ENCODE measurements around the gene KIAA0513. TPM values are rescaled to one million over a fixed set of nuclear protein-coding genes. Genes with fewer than 3 reads are reported as not detected.

KIAA0513 gene
- total and polyA plus RNA-seq, 2 experiments from 2014 or later: 5.3 to 5.4 TPM

DNA sequence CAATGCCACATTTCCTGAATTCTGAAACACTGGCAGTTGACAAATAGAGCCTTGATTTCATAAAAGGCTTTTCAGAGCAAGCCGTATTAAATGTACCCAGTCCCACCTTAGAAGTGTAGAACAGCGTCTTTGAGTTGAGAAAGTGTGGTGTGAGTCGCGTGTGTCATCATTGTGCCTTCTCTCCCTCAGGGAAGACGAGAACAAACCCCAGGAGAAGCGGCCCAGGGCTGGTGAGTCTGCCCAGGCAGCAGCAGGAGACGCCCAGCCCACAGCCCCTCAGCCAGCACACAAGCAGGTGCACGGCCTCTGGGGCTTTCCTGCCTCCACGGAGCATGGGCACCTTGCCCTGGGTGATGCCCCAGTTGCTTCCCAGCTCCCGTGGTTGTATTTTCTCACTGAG is 50.6 kb downstream of the KIAA0513 start:
- Histone ChIP-seq H2AFZ (no peak overlapping the region), H3K4me1 (ENCODE audit: insufficient read depth) (no peaks in the 10 kb centered on the region), H3K4me3 (no peak overlapping the region), H4K20me1 (ENCODE audit: insufficient read depth) (no peaks in the 10 kb centered on the region), H3K27ac (no peak overlapping the region), H3F3A (ENCODE audit: insufficient read depth) (no peaks in the 10 kb centered on the region), H3K9me2 (ENCODE audit: insufficient read depth) (no peaks in the 10 kb centered on the region), H3K9ac (no peak overlapping the region), H3K4me2 (ENCODE audit: unreplicated experiment) (no peak overlapping the region), H3K36me3 (ENCODE audit: low read depth) (no peaks in the 10 kb centered on the region), H3K9me3 (ENCODE audit: low read depth) (no peaks in the 10 kb centered on the region), H3K27me3 (replicated peaks; ENCODE audit: insufficient read depth) (no peaks in the 10 kb centered on the region), H3K79me2 (ENCODE audit: insufficient read depth) (no peaks in the 10 kb centered on the region)
- WGBS, 2 experiments (ENCODE audit: low coverage in 1 of 2, low lambda C conversion rate in 2 of 2, missing lambda C conversion rate in 2 of 2): 94 to 97% methylated on average over 10 of the region's 10 CpGs
- no peak for TF ChIP-seq EZH2phosphoT487 (IDR thresholded peaks at IDR 0.05; ENCODE audit: insufficient read depth, low read depth)
- TF ChIP-seq EZH2 (IDR thresholded peaks at IDR 0.05; ENCODE audit: insufficient read depth, poor library complexity, severe bottlenecking): no peak
- DNase-seq: no peak
- in situ Hi-C loops (cut with MboI): no loop called here

DNA sequence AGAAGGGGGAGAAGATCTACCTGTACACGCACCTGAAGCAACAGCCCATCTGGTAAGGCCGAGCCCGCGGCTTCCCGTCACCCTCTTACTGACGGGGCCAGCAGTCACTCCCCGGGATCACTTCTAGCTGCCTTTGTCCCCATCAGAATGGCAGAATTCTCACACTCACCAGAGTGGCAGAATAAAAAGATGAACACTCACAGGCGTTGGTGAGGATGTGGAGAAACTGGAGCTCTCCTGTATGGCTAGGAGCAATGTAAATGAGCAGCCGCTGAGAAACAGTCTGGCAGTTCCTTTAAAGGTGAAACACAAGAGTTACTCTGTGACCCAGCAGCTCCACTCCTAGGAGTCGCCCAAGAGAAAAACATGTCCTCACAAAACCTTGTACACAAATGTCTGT is 51.4 kb downstream of the KIAA0513 start:
- no peaks in the 10 kb centered on the region for H4K20me1 ChIP-seq (ENCODE audit: insufficient read depth)
- H2AFZ ChIP-seq: no peak overlapping the region
- no peaks in the 10 kb centered on the region for H3K79me2 ChIP-seq (ENCODE audit: insufficient read depth)
- in situ Hi-C loops (cut with MboI): no loop called here
- 98 to 99% methylated on average over 10 of the region's 10 CpGs for WGBS, 2 experiments (ENCODE audit: low coverage in 1 of 2, low lambda C conversion rate in 2 of 2, missing lambda C conversion rate in 2 of 2)
- H3F3A ChIP-seq (ENCODE audit: insufficient read depth): no peaks in the 10 kb centered on the region
- no peak overlapping the region for H3K4me2 ChIP-seq (ENCODE audit: unreplicated experiment)
- H3K4me3 ChIP-seq: no peak overlapping the region
- no peak overlapping the region for H3K9ac ChIP-seq
- no peaks in the 10 kb centered on the region for H3K36me3 ChIP-seq (ENCODE audit: low read depth)
- H3K9me3 ChIP-seq (ENCODE audit: low read depth): no peaks in the 10 kb centered on the region
- DNase-seq: no peak
- H3K27me3 ChIP-seq (replicated peaks; ENCODE audit: insufficient read depth): no peaks in the 10 kb centered on the region
- no peaks in the 10 kb centered on the region for H3K4me1 ChIP-seq (ENCODE audit: insufficient read depth)
- H3K27ac ChIP-seq: no peak overlapping the region
- H3K9me2 ChIP-seq (ENCODE audit: insufficient read depth): no peaks in the 10 kb centered on the region
- no peak for TF ChIP-seq EZH2 (IDR thresholded peaks at IDR 0.05; ENCODE audit: insufficient read depth, poor library complexity, severe bottlenecking)
- no peak for TF ChIP-seq EZH2phosphoT487 (IDR thresholded peaks at IDR 0.05; ENCODE audit: insufficient read depth, low read depth)

DNA sequence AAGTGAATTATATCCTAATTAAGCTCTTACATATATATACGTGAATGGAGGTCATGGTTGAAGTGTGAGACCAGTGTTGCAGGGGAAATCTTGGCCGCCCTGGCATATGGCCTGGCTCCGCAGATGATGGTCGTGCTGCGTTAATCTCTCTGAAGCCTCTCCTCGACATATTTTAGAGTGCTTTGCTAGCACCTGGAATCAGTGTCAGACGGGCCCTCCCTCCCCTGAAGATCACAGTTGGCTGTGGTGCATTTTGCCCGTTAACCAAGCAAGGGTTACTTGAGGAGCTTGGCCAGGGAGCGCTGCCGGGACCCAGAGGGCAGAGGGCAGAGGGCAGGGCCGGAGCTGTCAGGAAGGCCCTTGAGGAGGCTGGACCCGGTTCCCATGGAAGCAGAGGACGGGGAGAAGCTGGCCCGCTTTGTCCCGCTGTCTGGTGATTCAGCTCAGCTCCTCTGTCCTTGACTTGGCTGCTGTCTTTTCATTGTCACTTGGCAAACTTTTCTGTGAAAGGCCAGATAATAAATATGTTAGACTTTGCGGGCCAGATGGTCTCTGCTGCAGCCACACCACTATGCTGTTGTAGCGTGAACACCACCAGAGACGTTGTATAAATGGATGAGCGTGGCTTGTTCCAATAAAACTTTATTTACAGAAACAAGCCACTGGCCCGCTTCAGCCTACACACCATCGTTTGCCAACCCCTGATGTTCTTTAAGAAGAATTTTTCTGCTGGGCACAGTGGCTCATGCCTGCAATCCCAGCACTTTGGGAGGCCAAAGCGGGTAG is 52.4 kb downstream of the KIAA0513 start:
- in situ Hi-C loops (cut with MboI): no loop called here
- Histone ChIP-seq H3K4me1 (ENCODE audit: insufficient read depth) (no peaks in the 10 kb centered on the region), H3K4me2 (ENCODE audit: unreplicated experiment) (no peak overlapping the region), H2AFZ (no peak overlapping the region), H3K9me2 (ENCODE audit: insufficient read depth) (no peaks in the 10 kb centered on the region), H3K36me3 (ENCODE audit: low read depth) (no peaks in the 10 kb centered on the region), H3K27ac (no peak overlapping the region), H3F3A (ENCODE audit: insufficient read depth) (no peaks in the 10 kb centered on the region), H3K27me3 (replicated peaks; ENCODE audit: insufficient read depth) (no peaks in the 10 kb centered on the region), H3K79me2 (ENCODE audit: insufficient read depth) (no peaks in the 10 kb centered on the region), H3K4me3 (no peak overlapping the region), H3K9ac (no peak overlapping the region), H4K20me1 (ENCODE audit: insufficient read depth) (no peaks in the 10 kb centered on the region), H3K9me3 (ENCODE audit: low read depth) (no peaks in the 10 kb centered on the region)
- 92 to 93% methylated on average over 22 of the region's 22 CpGs for WGBS, 2 experiments (ENCODE audit: low coverage in 1 of 2, low lambda C conversion rate in 2 of 2, missing lambda C conversion rate in 2 of 2)
- TF ChIP-seq EZH2 (IDR thresholded peaks at IDR 0.05; ENCODE audit: insufficient read depth, poor library complexity, severe bottlenecking): no peak
- TF ChIP-seq EZH2phosphoT487 (IDR thresholded peaks at IDR 0.05; ENCODE audit: insufficient read depth, low read depth): no peak
- no peak for DNase-seq

DNA sequence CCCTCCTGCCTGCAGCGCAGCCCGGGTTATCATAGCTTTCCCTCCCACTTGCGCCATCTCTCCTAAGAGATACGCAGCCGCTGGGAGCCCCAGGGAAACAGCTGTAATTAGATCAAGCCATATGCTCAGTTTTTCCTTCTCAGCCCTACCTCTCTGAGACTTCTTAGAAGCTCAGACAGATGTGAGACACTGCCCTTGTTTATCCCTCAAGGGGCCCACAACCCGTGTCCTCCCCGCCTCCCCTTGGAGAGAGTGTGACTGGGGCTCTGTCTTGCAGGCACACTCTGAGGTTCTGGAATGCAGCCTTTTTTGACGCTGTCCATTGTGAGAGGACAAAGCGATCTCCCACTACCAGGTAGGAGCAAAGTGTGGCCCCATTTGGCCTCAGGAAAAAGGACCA is 53.4 kb downstream of the KIAA0513 start:
- H3K9me3 ChIP-seq (ENCODE audit: low read depth): no peaks in the 10 kb centered on the region
- no peaks in the 10 kb centered on the region for H3K9me2 ChIP-seq (ENCODE audit: insufficient read depth)
- no peaks in the 10 kb centered on the region for H3K4me1 ChIP-seq (ENCODE audit: insufficient read depth)
- 88 to 89% methylated on average over 9 of the region's 9 CpGs for WGBS, 2 experiments (ENCODE audit: low coverage in 1 of 2, low lambda C conversion rate in 2 of 2, missing lambda C conversion rate in 2 of 2)
- H3K79me2 ChIP-seq (ENCODE audit: insufficient read depth): no peaks in the 10 kb centered on the region
- DNase-seq: no peak
- H3K9ac ChIP-seq: no peak overlapping the region
- no peak overlapping the region for H3K4me3 ChIP-seq
- TF ChIP-seq EZH2phosphoT487 (IDR thresholded peaks at IDR 0.05; ENCODE audit: insufficient read depth, low read depth) (no peak), EZH2 (IDR thresholded peaks at IDR 0.05; ENCODE audit: insufficient read depth, poor library complexity, severe bottlenecking) (no peak)
- no peaks in the 10 kb centered on the region for H3K36me3 ChIP-seq (ENCODE audit: low read depth)
- H3F3A ChIP-seq (ENCODE audit: insufficient read depth): no peaks in the 10 kb centered on the region
- no peaks in the 10 kb centered on the region for H4K20me1 ChIP-seq (ENCODE audit: insufficient read depth)
- no peak overlapping the region for H3K4me2 ChIP-seq (ENCODE audit: unreplicated experiment)
- no peaks in the 10 kb centered on the region for H3K27me3 ChIP-seq (replicated peaks; ENCODE audit: insufficient read depth)
- in situ Hi-C loops (cut with MboI): no loop called here
- no peak overlapping the region for H3K27ac ChIP-seq
- H2AFZ ChIP-seq: no peak overlapping the region

Data from GM23248 (cell line).